GM06990 (cell line): ENCODE results near the gene CHST3.
A peak's percentile ranks its signal among the peaks of the same experiment; 100 is the strongest.

Experiments used
- DNase-seq: peaks from one replicate; pipeline ENCODE4 v3.0.0-alpha.2; 2011; ENCODE audit not compliant: insufficient read length; ENCODE audit errors: extremely low read depth
- H3K27me3 ChIP-seq: replicated peaks from 2 replicates; pipeline ENCODE4 v1.6.0; 2011; ENCODE audit warnings: low read length; ENCODE audit not compliant: control insufficient read depth, insufficient read depth
- H3K36me3 ChIP-seq: 2 replicates; pipeline ENCODE4 v1.5.1; 2011; ENCODE audit warnings: low read length; ENCODE audit not compliant: control insufficient read depth, insufficient read depth
- H3K4me3 ChIP-seq: replicated peaks from 2 replicates; pipeline ENCODE4 v1.5.1; 2011; ENCODE audit warnings: low read depth, mild to moderate bottlenecking, control low read depth, low read length
- TF ChIP-seq, protein P1 (sequence below): IDR thresholded peaks from 2 replicates; pipeline ENCODE4 v1.5.1; 2011; ENCODE audit warnings: low read length, control low read depth, mild to moderate bottlenecking, inconsistent platforms; ENCODE audit not compliant: insufficient read depth, poor library complexity, severe bottlenecking

Gene CHST3

GRCh38 chr10:71971769-71972555 is 7.8 kb downstream of the CHST3 start:
- Histone ChIP-seq H3K36me3 (no peaks in the 10 kb centered on the region), H3K27me3 (no peaks in the 10 kb centered on the region), H3K4me3 (no peak overlapping the region)
- DNase-seq = no peak
- TF ChIP-seq, protein P1, sequence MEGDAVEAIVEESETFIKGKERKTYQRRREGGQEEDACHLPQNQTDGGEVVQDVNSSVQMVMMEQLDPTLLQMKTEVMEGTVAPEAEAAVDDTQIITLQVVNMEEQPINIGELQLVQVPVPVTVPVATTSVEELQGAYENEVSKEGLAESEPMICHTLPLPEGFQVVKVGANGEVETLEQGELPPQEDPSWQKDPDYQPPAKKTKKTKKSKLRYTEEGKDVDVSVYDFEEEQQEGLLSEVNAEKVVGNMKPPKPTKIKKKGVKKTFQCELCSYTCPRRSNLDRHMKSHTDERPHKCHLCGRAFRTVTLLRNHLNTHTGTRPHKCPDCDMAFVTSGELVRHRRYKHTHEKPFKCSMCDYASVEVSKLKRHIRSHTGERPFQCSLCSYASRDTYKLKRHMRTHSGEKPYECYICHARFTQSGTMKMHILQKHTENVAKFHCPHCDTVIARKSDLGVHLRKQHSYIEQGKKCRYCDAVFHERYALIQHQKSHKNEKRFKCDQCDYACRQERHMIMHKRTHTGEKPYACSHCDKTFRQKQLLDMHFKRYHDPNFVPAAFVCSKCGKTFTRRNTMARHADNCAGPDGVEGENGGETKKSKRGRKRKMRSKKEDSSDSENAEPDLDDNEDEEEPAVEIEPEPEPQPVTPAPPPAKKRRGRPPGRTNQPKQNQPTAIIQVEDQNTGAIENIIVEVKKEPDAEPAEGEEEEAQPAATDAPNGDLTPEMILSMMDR = no peak

DNA sequence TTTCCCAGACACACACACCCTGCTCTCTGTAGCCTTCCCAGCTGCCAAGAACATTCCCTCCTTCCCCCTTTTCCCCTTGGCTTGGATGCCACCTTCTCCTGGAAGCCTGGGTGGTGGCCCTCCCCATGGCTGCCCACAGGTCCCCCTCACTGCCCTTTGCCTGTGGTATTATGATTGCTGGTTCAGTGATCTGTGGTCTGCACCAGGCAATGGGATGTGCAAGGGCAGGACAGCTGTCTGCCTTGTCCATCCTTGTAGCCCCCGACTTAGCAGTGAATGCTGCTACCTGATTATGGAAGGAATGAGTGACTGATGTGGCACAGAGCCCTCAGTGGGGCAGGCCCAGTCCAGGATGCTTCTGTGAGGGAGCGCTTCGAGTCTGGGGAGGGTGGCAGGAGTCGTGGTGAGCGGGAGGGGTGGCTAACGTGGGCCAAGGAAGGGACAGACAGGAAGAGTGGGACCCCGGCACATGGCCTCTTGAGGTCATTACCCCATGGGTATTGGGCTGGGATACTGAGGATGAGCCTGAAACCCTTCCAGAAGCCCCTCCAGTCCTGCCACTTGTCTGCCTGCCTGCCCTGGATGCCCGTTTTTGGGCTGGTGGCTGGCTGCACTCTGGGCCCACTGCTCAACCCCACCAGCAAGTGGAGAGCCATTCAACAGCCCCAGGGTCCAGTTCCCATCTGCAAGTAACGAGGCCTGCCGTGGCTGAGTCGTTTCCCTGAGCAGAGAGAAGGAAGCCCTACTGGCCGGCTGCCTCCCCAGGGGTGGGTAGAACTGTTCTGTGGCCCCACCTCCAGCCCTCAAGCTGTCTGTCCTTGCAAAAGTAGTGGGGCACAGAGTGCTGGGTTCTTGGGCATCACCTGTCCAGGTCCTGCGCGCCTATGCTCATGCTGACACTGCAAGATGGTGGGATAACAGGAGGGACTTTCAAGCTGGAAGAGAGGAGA is 8.8 kb downstream of the CHST3 start:
- no peak for DNase-seq
- no peaks in the 10 kb centered on the region for H3K27me3 ChIP-seq
- H3K36me3 ChIP-seq = no peaks in the 10 kb centered on the region
- TF ChIP-seq, protein P1 = no peak
- H3K4me3 ChIP-seq = no peak overlapping the region

- TF ChIP-seq, protein P1 = no peak
- no peak for DNase-seq
- no peaks in the 10 kb centered on the region for H3K36me3 ChIP-seq
- no peaks in the 10 kb centered on the region for H3K27me3 ChIP-seq
- no peak overlapping the region for H3K4me3 ChIP-seq
Measured at GRCh38 chr10:71973777-71974488, 9.7 kb downstream of the CHST3 start.

DNA sequence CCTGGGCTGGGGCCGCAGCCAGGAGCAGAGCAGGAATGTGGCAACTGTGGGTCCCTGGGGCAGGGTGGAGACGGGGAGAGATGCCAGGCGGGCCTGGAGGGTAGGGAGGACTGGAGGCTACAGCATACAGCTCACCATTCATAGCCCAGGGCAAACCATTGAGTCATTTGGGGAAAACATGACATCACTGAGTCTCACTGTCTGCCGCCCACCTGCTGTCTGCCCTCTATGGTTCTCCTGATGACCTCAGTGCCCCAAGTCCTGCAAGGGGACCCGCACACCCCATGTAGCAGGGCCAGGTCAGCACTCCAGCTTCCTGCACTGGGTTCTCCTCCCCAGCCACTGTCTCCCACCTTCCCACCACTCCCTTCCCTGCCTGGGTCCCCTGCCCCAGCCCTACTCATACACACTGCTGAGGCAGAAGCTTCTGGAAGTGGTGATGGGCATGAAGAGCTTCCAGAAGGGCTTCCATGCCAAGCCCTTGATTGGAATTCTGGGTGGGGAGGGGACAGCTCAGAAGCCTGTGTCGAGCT is 10.4 kb downstream of the CHST3 start:
- TF ChIP-seq, protein P1 = no peak
- peak; percentile 51 for DNase-seq
- Histone ChIP-seq H3K27me3 (no peaks in the 10 kb centered on the region), H3K36me3 (no peaks in the 10 kb centered on the region), H3K4me3 (no peak overlapping the region)

GRCh38 chr10:71975087-71975870 is 11.1 kb downstream of the CHST3 start:
- Histone ChIP-seq H3K4me3 (no peak overlapping the region), H3K27me3 (no peaks in the 10 kb centered on the region), H3K36me3 (no peaks in the 10 kb centered on the region)
- TF ChIP-seq, protein P1 = no peak
- DNase-seq = no peak
